Effector CD8-positive, alpha-beta T cell (primary cell): ENCODE results near the gene CCDC191.

Experiments
- DNase-seq: peaks from one replicate; lab custom pipeline; 2025; lab: John Stamatoyannopoulos, UW

The CCDC191 gene

DNA sequence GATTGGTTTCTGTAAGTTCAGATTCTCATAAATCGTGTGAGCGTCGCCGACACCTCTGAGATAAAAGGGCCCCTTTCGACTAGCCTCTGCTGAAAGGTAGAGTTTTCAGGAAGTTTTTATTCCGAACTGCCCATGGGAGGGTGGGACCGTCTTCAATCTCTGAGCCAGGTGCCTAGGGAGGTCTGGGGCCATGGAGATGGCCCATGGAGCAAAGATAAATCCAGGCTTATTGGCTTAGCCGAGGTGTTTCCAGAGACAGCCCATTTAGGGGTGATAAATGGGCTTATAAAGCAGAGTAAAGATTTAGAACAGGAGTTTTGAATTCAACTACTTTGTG, 653 bp upstream of the CCDC191 start:
- no peak for DNase-seq

DNA sequence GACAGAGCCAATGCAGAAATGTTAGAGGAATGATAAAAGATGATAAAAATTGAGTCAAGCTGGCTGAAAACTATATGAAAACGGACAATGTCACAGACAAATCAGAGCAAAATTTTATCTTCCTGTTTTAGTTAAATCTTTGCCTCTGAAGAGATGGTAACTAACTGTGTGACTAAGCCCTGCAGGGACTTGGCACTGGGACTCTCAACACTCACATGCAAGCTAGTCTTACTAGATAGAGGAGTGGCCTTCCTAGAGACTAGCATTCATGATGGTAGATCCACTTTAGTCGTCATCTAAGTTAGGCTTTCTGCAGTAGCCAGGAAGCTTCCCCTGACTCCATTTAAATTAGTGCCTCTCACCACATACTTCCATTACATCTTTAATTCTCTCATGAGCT, 4.1 kb downstream of the CCDC191 start:
- no peak for DNase-seq

DNA sequence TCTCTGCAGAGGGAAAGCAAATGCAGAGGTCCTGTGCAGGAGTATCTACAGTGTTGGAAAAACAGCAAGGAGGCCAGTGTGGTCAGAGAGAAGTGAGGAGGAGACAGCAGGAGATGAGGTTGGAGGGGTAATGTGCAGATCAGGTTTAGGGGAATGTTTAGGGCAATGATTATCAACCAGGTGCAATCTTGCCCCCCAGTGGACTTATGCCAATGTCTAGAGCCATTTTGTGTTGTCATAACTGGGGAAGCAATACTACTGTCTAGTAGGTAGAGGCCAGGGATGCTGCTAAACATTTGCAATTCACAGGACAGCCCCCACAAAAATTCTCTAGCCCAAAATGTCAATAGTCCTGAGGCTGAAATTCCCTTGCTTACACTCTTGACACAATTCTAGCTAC, 13.1 kb downstream of the CCDC191 start:
- DNase-seq: no peak

DNA sequence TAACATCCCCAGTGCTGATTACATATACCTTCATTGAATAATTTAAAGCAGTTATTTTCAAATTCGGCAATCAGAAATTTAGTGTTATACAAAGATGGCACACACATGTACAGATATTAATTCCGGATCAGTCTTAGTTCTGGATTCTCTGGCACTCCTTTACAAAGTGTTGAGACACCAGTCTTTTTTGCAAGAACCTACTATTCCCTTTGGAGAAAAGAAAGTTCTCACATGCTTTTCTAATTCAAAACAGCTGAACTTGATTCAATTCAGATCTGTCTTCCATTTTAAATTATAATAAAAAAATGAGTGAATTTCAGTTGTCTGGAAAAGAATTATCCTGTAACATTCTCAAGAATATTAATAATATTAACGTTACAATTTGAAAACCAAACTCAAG, 20.4 kb downstream of the CCDC191 start:
- no peak for DNase-seq

DNA sequence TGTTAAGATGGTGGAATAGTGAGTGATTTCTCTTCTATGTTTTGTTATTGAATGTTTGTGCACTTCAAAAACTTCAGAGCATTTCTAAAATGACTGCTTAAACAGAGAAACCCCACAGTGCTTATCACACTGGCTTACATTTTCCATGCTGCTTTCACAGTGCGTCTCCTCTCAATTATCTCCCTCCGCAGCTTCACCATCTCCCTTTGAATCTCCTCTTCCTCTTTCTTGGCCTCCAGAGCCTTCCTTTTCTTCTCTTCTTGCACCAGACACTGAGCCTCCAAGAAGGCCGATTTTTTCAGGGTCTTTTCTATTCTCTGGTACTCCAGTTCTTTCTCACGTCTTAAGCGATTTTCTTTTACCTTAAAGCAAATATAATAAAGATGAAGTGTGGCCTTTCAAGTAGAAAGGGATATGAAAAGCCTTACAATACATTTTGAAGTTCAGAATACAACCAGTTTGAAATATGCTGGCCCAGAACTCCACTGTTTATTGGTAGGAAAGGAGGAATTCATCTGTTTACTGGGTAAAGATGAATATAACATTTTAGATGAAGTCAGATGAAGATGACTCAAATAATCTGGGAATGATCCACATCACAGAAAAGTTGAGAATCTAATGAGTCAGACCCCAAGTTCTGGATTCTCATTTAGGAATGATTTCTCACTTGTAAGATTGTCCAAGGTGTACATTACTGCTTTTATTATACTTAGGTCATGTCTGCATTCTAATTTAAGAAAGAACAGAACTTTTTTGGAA, 21.4 kb downstream of the CCDC191 start:
- DNase-seq: no peak

DNA sequence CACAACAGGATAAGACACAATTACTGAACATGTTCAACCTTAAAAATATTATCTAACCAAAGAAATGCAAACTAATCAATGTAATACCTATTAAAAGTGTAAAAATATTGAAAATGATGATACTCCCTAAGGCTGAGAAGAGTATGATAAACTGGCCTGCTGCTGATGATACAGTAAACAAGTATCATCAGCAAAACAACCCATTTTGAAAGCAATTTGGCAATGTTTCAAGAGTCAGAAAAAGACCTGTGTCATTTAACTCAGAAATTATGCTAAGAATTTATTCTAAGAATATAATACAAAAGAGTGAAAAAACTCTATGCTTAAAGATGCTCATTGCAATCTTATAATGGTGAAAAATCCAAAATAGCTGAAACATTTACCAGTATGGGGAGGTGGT, 22.1 kb downstream of the CCDC191 start:
- no peak for DNase-seq

DNA sequence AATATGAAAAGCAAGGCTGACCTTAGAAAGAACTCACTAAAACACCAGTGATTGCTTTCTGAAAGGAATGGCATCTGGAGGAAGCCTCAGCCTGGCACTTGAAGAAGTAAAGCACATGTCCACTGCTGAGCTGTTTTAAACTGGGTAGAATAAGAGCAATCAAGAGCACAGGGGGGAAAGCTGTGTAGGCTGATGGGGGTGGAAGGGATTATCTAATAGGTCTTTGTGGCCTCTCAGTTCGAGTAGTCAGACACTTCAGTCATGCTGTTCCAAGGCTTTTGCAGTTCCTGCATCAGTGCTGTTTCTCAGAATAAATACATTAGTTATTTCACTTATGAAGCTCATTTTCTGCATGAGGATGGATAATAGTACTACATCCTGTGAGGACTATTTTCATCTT, 22.6 kb downstream of the CCDC191 start:
- DNase-seq: no peak

DNA sequence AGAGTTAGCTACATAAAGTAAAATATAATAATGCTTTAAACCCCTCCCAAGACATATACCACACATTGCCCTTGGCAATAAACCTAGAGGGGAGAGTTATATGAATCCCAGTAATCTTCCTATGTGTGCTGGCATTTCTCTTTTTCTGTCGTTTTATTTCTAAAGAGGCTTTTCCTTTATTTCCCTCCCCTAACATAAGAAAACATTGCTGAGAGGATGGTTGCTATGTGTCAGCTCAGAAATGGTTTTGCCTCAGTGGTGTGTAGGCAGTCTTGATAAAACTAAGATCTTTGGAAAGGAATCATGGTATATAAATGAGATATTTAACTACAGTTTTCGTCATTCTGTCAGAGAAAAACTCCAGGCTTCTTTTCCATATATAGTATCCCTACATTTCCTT, 30.0 kb downstream of the CCDC191 start:
- DNase-seq: no peak

DNA sequence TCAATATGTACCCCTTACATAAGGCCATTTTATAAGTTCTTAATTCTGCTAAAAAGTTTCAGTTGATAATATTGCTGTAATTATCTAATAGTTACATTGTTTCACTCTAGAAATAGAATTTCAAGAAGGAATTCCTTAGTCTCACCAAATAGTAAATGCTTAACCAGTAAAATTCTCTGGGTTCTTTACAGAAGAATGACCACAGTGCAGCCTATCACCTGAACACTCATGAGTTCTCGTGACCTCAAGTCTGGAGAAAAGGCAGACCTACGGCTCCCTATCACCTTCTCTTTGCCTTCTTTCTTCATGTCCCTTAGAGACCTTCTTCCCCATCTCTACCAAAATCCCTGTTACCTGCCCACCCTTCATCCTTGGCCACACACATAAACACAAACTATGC, 30.9 kb downstream of the CCDC191 start:
- no peak for DNase-seq

DNA sequence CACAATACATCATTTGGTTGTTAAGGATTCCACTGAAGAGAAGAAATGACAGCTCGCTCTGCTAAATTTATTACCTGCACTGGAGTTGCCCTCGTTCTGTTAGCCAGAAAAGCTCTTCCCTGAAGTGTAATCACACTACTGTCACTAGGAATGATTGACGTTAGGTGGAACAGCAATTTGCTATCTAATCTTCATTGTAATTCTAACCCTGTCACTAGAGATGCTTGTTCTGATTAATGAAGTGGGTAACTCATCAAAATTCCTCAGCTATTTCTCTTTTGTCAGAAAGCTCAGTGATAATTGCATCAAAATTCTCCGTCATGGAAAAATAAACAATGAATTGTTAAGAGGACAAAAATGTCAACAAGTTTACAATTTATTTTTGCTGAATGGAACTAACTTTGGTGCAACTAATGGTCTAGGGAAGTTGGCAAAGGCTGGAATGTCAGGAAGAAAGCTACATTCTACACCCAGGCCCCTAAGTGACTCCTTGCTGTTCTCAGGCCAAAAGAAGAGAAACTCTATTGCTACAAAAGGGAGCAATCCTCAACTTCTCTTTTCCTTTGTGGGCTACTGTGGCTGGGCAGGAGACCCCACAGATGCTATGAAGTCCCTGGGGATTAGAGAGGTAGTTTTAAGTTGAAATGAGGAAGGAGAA, 34.1 kb downstream of the CCDC191 start:
- no peak for DNase-seq

DNA sequence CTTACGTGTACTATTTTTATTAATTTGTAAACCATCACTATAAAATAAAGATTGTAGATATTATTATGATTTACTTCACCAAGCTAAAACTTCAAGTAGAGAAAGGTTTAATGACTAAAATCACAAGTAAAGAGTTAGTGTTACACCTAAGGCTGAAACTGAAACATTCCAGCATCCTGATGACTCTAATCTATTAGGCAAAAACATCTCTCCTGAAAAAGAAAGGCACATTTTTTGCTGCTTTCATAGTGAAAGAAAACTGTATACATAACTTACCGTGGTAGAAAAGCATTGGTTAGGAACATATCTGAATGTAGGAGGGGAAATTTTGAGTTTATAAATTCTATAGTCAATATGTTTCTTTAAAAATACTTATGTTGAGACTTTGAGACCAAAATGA, 35.4 kb downstream of the CCDC191 start:
- DNase-seq: no peak

DNA sequence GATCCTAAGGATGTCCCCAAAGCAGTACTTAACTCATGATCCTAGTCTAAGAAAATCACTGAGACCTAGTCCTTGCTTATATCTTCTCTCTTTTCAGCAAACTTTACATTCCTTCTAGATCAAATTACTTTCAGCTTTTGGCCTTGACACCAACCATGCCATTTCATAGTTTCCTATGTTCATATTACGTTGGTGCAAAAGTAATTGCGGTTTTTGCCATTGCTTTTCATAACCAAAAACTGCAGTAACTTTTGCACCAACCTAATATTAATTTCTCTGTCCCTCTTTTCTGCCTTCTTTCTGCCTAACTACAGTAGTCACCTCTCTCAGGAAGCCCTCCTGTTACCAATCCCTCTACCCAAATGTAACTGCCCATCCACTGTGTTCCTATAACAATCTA, 36.8 kb downstream of the CCDC191 start:
- DNase-seq: no peak

DNA sequence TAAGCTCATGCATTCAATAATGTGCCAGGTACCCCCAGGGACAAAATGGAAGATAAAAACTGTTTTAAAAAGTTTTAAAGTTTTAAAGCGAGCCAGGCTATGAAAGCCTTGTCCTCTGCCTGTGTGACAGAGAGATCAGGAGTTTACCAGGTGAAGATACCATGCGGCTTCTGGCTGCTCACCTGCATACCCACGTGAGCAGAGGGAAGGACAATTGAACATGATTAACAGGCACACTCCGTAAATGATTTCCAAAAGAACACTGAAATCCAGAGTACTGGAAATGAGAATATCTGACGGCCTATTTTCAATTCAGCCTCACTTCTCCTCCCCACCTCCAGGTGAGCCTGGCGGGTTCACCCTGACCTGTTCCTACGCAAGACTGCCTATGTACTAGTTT, 42.1 kb downstream of the CCDC191 start:
- DNase-seq: no peak

DNA sequence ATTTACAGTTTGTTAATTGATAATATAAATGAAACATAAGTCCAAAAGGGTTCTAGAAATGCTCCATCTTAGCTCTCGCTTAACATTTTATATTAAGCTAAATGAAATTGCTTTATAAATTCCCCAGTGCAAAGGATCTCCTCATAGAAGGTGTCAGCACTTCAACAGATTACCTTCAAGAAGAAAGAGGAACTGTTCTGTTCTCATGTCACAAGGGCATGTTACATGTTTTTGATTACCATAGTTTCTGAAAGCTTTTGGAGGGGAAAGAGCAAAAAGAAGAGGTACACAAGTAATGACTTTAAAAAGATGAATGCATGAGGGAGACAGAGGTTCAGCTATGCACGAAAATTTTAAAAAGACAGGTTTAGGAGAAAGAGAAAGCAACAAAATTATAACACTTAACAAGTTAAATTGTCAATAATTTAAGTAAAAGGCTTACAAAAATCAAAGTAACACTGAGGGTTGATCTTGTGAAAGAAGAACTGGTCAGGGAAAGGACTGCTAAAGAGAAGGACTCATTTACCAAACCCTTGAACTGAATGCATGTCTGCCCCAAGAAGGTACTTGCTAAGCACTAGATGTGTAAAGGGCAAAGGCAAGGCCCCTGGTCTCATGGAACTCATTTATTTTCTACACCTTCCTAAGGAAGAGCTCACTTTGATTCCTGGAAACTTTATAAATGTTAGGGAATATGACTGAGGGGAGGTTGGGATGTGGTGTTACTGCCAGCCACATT, 45.1 kb downstream of the CCDC191 start:
- DNase-seq: no peak

DNA sequence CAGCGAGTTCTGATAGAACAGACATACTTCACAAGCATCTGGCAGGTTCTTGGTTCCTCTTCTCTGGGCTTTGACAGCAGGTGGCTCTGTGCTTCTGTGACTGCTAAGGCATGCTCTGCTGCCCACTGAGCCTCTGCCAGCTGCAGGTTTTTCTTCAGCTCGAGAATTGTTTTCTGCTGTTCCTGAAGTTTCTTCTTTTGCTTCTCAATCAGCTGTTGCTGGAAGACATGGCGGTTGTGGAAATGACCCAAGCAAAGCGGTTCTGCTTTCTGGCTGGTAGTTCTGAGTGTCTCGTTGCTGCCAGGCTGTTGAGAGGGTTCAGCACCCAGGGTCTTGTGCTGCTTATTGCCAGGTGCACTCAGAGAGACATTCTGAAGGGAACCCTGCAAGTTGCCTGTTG, 50.8 kb downstream of the CCDC191 start:
- DNase-seq: no peak

DNA sequence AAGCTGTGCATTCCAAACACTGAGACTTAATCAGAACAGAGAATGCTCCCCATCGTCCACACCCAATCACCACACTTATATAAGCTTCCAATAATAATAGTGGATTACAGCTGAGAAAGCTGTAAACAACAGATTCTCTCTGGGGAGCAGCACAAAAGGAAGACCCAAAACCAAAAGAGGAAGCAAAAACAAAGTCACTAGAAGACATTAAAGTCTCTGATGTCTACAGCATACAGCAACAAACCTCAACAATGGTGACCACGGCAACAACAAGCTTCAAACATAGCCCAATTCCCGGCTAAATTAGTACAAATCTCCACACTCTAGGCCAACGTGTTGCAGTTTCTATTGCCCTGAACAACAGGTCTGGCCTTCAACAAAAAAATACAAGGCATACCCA, 70.8 kb downstream of the CCDC191 start:
- DNase-seq: no peak

DNA sequence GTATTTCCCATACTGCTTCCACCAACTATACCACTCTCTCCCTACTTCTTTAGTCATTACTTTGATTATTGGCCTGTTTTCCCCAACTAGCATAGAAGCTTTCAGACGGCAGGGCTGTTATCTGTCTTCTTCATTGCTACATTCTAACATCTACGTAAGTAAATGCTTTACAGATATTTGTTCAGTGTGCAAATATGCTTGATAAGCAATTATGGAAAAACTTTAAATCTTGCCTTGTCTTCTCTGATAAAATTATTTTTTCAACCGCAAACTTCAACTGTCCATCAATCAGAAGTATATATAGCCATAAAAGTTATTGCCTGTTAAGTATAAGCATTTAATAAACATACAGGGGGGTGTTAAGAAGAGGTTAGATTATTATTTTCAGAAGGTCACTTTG, 72.8 kb downstream of the CCDC191 start:
- DNase-seq: no peak

DNA sequence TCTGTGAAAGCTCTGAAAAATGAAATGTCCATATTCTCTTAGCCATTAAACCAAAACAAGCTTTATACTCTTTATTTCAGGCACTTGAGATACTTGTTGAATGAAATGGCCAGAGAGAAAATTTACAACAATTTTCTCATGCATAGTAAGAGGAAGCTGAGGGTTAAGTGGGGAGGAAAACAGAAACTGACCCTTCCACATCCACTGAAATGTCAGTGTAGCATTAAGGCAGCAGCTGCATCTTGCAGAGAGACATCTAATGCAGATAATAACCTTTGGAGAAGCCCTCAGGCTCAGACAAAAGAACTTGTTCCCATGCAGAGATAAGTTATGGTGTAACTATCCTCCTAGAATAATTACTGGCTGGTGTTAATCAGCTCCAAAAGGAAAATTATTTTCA, 74.5 kb downstream of the CCDC191 start:
- no peak for DNase-seq

DNA sequence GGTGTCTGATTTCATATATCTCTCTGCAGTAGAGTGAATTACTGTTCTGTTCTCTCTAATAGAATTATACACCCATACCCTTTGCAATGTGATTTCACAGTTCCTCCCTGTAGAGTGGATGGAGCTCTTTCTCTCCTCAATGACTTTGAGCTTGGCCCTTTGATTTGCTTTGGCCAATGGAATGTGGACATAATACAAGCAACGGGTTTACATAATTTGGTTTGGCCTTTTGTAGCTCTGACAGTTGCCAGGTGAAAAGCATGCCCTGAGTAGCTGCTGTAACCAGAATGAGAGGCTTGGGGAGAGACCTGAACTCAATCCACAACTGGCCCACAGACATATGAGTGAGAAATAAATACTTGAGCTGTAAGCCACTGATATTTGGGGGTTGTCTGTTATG, 76.4 kb downstream of the CCDC191 start:
- no peak for DNase-seq

DNA sequence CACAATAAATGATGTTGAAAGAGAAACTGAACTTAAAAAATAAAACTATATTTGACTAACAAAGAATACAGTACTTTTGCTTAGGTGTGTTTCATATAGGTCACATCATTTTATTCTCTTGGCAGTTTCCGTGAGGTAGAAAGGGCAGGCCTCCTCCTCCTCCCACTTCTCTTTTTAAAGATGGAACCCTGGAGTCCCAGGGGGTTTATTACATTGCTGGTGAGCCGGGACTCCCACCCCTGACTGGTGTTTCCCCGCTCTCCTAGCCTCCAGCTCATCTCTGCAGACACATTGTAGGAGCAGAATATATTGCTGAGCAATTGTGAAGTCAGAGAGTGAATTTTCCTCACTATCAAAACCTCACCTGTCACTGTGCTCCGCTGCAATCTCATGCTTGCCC, 78.5 kb downstream of the CCDC191 start:
- no peak for DNase-seq

DNA sequence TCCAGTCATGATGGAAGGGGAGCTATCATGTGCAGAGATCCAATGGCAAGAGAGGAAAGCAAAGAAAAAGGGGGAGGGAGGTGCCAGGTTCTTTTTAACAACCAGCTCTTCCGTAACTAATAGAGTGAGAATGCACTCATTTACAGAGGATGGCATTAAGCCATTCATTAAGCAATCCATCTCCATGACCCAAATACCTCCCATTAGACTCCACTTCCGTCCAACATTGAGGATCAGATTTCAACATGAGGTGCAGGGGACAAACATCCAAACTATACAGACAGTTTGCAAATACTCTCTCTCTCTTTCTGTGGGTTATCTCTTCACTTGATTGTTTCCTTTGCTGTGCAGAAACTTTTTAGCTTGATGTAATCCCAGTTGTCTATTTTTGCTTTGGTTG, 87.3 kb downstream of the CCDC191 start:
- no peak for DNase-seq

DNA sequence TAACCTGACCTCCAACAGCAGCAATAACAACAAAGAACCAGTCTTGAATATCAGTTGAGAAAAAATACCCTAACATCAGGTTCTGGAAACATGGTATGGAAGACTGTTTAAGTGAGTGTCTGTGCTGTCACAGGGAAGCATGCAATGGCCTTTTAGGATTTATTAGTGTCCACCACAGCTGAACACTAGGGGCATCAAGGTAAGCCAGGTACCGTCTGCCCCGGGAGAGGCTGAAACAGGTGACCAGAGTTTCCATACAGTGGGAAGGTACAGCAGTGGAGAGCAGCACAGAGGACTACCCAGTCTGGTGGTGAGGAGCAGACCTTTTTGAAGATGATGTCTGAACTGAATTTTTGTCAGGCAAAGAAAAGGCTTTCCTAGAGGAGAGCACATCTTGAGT, 90.2 kb downstream of the CCDC191 start:
- DNase-seq: no peak

DNA sequence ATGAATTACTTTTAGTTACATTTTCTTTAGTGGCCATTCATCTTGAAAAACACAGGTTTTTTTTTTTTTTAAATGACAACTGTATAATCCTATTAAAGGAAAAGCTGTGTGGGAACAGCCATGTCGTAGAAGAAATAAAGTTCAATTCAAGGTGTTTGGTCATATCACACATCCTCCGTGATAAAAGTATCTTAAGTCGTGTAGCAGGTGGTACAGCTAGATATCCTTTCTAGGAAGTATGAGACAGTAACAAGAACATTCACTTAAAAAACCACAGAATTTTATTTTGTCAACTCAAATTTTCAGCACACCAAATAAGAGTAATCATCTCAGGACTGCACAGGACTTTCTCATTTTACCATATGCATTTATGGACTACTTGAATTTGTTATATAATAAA, 92.4 kb downstream of the CCDC191 start:
- DNase-seq: no peak
